ENCODE results near the gene AP3M1. TPM values are rescaled to one million over a fixed set of nuclear protein-coding genes. Genes with fewer than 3 reads are reported as not detected.

AP3M1 gene
- total RNA-seq, 1 experiment from 2014 or later = 37.4 TPM

DNA sequence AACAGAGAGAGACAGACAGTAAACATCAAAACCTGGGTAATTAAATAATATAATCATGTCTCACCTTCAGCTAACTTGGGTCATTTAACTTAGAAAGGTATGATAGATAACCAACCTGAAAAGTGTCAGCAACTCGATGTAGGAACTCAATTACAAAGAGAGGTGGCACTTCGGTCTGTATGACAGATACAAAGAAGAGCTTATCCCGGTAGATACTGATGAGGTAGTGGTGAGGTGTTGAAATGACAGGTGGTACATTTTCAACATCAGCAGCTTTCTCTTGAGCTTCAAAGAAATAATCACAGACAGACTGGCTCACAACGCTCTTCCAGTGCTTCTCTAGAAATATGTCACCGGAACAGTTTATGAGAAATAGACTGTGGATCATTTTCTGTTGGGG, 12.6 kb downstream of the AP3M1 start:
- no peak overlapping the region for H2BK120ac ChIP-seq (ENCODE audit: low read depth, low read length, poor library complexity, severe bottlenecking)
- WGBS (ENCODE audit: extremely low coverage, insufficient read length, low lambda C conversion rate) = no CpG with 5 or more reads among the region's 5 CpGs
- H2BK5ac ChIP-seq (ENCODE audit: insufficient read length, low read length) = no peak overlapping the region
- H3K14ac ChIP-seq (ENCODE audit: insufficient read depth, low read length) = no peak overlapping the region
- H2BK20ac ChIP-seq (ENCODE audit: low read depth, low read length, poor library complexity, severe bottlenecking) = no peak overlapping the region
- Mint-ChIP-seq H3K9me3 (no peaks in the 10 kb centered on the region), H3K27me3 (ENCODE audit: low read depth) (no peaks in the 10 kb centered on the region), H3K4me3 (no peak overlapping the region), H3K4me1 (no peaks in the 10 kb centered on the region), H3K36me3 (ENCODE audit: insufficient read depth in 1 of 3, low read depth in 3 of 3) (peaks cover 22 to 46% (median 45%) of the 10 kb centered on the region in 3 experiments; a peak in 6 of 7 replicates), H3K27ac (no peak overlapping the region)
- H3T11ph ChIP-seq (ENCODE audit: low read length) = no peak overlapping the region
- no peak overlapping the region for H4K91ac ChIP-seq (ENCODE audit: insufficient read length, low read depth, low read length)
- no peaks in the 10 kb centered on the region for H3K4me1 ChIP-seq (ENCODE audit: insufficient read depth, low read length)
- H3K27ac ChIP-seq (ENCODE audit: insufficient read length, low read depth, low read length) = no peak overlapping the region
- H2AK5ac ChIP-seq (ENCODE audit: insufficient read length, low read length) = no peak overlapping the region
- no peak overlapping the region for H3K4ac ChIP-seq (ENCODE audit: low read depth, low read length)
- no peaks in the 10 kb centered on the region for H3K27me3 ChIP-seq (ENCODE audit: insufficient read depth, low read length)
- no peak overlapping the region for H3K9ac ChIP-seq (ENCODE audit: extremely low read depth, insufficient read length, low read length)
- H2BK15ac ChIP-seq (ENCODE audit: low read depth, low read length) = no peak overlapping the region
- H4K8ac ChIP-seq (replicated peaks; ENCODE audit: insufficient read length, low read depth, low read length) = no peak overlapping the region
- H2BK12ac ChIP-seq (ENCODE audit: insufficient read length, low read depth, low read length) = no peak overlapping the region
- H3K79me2 ChIP-seq (ENCODE audit: insufficient read depth, low read length) = no peaks in the 10 kb centered on the region
- H4K5ac ChIP-seq (ENCODE audit: insufficient read length, low read depth, low read length) = no peak overlapping the region
- no peaks in the 10 kb centered on the region for H3K9me3 ChIP-seq (ENCODE audit: control insufficient read depth, low read depth, low read length)
- no peak overlapping the region for H2AFZ ChIP-seq (ENCODE audit: low read length)
- H3K18ac ChIP-seq (ENCODE audit: insufficient read length, low read depth, low read length) = no peak overlapping the region
- H3K79me1 ChIP-seq (ENCODE audit: insufficient read depth, low read depth, low read length, poor library complexity, severe bottlenecking) = peaks cover 2% of the 10 kb centered on the region
- no peak overlapping the region for H3K23ac ChIP-seq (ENCODE audit: insufficient read length, low read depth, low read length)
- H3K23me2 ChIP-seq (ENCODE audit: insufficient read length, low read depth, low read length, poor library complexity, severe bottlenecking) = no peaks in the 10 kb centered on the region
- DNase-seq = no peak
- no peaks in the 10 kb centered on the region for H4K20me1 ChIP-seq (ENCODE audit: control insufficient read depth, insufficient read depth, insufficient read length)
- no peak overlapping the region for H3K56ac ChIP-seq (ENCODE audit: insufficient read length, low read depth, low read length)
- H3K4me2 ChIP-seq (ENCODE audit: insufficient read depth, insufficient read length, low read length) = no peak overlapping the region
- TF ChIP-seq, protein P1, sequence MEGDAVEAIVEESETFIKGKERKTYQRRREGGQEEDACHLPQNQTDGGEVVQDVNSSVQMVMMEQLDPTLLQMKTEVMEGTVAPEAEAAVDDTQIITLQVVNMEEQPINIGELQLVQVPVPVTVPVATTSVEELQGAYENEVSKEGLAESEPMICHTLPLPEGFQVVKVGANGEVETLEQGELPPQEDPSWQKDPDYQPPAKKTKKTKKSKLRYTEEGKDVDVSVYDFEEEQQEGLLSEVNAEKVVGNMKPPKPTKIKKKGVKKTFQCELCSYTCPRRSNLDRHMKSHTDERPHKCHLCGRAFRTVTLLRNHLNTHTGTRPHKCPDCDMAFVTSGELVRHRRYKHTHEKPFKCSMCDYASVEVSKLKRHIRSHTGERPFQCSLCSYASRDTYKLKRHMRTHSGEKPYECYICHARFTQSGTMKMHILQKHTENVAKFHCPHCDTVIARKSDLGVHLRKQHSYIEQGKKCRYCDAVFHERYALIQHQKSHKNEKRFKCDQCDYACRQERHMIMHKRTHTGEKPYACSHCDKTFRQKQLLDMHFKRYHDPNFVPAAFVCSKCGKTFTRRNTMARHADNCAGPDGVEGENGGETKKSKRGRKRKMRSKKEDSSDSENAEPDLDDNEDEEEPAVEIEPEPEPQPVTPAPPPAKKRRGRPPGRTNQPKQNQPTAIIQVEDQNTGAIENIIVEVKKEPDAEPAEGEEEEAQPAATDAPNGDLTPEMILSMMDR (conservative IDR thresholded peaks at IDR 0.05) = no peak

Measured in H9 (cell line).